Keratinocyte (primary cell): Measurements from ENCODE around the gene CDT1.

Experiments used
- CTCF ChIP-seq, 3 experiments: IDR thresholded peaks in 1 of 3; conservative IDR thresholded peaks in 1 of 3; optimal IDR thresholded peaks in 1 of 3; 2 replicates in 2 of 3; 3 replicates in 1 of 3; pipeline versions ENCODE3 to v1.5.1; 2011; ENCODE audit warnings: low read length in 3 of 3, mild to moderate bottlenecking in 3 of 3, moderate library complexity in 2 of 3, control low read depth in 1 of 3, inconsistent platforms in 1 of 3; ENCODE audit not compliant: insufficient read depth in 2 of 3; ENCODE audit errors: extremely low read depth in 1 of 3
- EZH2 ChIP-seq: IDR thresholded peaks from one replicate; pipeline ENCODE4 v1.6.1; 2012; ENCODE audit warnings: inconsistent platforms, mild to moderate bottlenecking, low read length, moderate library complexity

- TF ChIP-seq CTCF (optimal IDR thresholded peaks at IDR 0.05 in 1 of 3, IDR thresholded peaks at IDR 0.05 in 1 of 3, conservative IDR thresholded peaks at IDR 0.05 in 1 of 3; ENCODE audit: extremely low read depth in 1 of 3, insufficient read depth in 2 of 3, low read length in 3 of 3) (no peak), EZH2 (no peak)
These were observed 22.2 kb upstream of the CDT1 start for GRCh38 chr16:88781140-88782077.
